ENCODE measurements around the gene KLHL26. TPM values are rescaled to one million over a fixed set of nuclear protein-coding genes. Genes with fewer than 3 reads are reported as not detected.

KLHL26 gene
- total and polyA plus RNA-seq, 2 of the 13 experiments (the other 11 are each of a cell fraction or from before 2014, with no cell fraction given): 1.5 to 1.7 TPM

GRCh38 chr19:18595475-18595874, 41.4 kb upstream of the KLHL26 start:
- H3K4me3 ChIP-seq (replicated peaks in 1 of 3; ENCODE audit: insufficient read depth in 1 of 3, low read depth in 2 of 3, low read length in 3 of 3): no peak overlapping the region
- intact Hi-C loops (cut with micrococcal nuclease; ENCODE audit: unreplicated experiment) (no loop called here), in situ Hi-C loops (cut with HindIII; ENCODE audit: extremely low pct_ligation_motif_present, low pct_unique_long_range_greater_than_20kb) (no loop called here)
- no peak overlapping the region for H3K27ac ChIP-seq (ENCODE audit: extremely low read length, insufficient read depth, low read length)
- ChIA-PET CTCF (ENCODE audit: low intra/inter-chr PET ratio, low total read pairs) (no interaction called here), POLR2A (no interaction called here)
- no peak overlapping the region for H3K9ac ChIP-seq (ENCODE audit: insufficient read depth, low read depth, low read length)
- FAIRE-seq (no peak), DNase-seq (ENCODE audit: low spot score) (no peak), ATAC-seq (no peak)
- WGBS (ENCODE audit: low lambda C conversion rate): 96% methylated on average over 6 of the region's 6 CpGs
- no peaks in the 10 kb centered on the region for H3K9me3 ChIP-seq (ENCODE audit: low read length)
- H3K36me3 ChIP-seq (replicated peaks in 1 of 2; ENCODE audit: control insufficient read depth in 1 of 2, insufficient read depth in 2 of 2, low read length in 2 of 2): peaks cover 14 to 46% of the 10 kb centered on the region in 2 experiments; a peak in 4 of 5 replicates
- H4K20me1 ChIP-seq (ENCODE audit: insufficient read depth, low read length): 0 out of 2 replicates have a peak, but pooled peaks cover 2% of the 10 kb centered on the region
- no peak for TF ChIP-seq ZNF709 (CRISPR knock-in tag; IDR thresholded peaks at IDR 0.05)
- TF ChIP-seq ZFX (CRISPR knock-in tag; IDR thresholded peaks at IDR 0.05; ENCODE audit: low read depth): no peak
- TF ChIP-seq SNAPC4 (CRISPR knock-in tag; IDR thresholded peaks at IDR 0.05): no peak
- no peak for TF ChIP-seq ZFYVE20 (CRISPR knock-in tag; IDR thresholded peaks at IDR 0.05; ENCODE audit: borderline replicate concordance, low read depth)
- TF ChIP-seq IRX3 (CRISPR knock-in tag; IDR thresholded peaks at IDR 0.05; ENCODE audit: borderline replicate concordance, low read depth): no peak
- no peak for TF ChIP-seq RORA (CRISPR knock-in tag; IDR thresholded peaks at IDR 0.05)
- TF ChIP-seq HMG20B (CRISPR knock-in tag; conservative IDR thresholded peaks at IDR 0.05): no peak
- no peak overlapping the region for H3K4me2 ChIP-seq (ENCODE audit: low read depth, low read length)
- no peak overlapping the region for H2AFZ ChIP-seq (ENCODE audit: low read length)
- no peaks in the 10 kb centered on the region for H3K27me3 ChIP-seq (ENCODE audit: control insufficient read depth in 1 of 2, insufficient read depth in 2 of 2, low read length in 2 of 2)
- no TSS peak for BruUV-seq (replicated peaks)
- no peaks in the 10 kb centered on the region for H3K79me2 ChIP-seq (ENCODE audit: insufficient read depth, low read length)
- peaks cover 1% of the 10 kb centered on the region; the same call in 1 of the 2 replicates for H3K4me1 ChIP-seq (ENCODE audit: insufficient read depth, low read length)
